Stimulated activated CD4-positive, alpha-beta T cell treated with anti-CD3 and anti-CD28 coated beads, Interleukin-2, amount 100 ng/mL, for 4 hours (primary cell): ENCODE measurements around the gene MUC20.
"Not testable (repeated sequence)": the region's sequence is repeated elsewhere in the genome, so short reads cannot be mapped to it uniquely, and the experiment has no call there.

Source experiments
- DNase-seq: peaks from one replicate; pipeline ENCODE4 v3.0.0-alpha.2; 2020; ENCODE audit warnings: low read depth

The MUC20 gene

GRCh38 chr3:195710126-195710905 lies 10.5 kb upstream of the MUC20 start:
- not testable (repeated sequence) for DNase-seq

DNA sequence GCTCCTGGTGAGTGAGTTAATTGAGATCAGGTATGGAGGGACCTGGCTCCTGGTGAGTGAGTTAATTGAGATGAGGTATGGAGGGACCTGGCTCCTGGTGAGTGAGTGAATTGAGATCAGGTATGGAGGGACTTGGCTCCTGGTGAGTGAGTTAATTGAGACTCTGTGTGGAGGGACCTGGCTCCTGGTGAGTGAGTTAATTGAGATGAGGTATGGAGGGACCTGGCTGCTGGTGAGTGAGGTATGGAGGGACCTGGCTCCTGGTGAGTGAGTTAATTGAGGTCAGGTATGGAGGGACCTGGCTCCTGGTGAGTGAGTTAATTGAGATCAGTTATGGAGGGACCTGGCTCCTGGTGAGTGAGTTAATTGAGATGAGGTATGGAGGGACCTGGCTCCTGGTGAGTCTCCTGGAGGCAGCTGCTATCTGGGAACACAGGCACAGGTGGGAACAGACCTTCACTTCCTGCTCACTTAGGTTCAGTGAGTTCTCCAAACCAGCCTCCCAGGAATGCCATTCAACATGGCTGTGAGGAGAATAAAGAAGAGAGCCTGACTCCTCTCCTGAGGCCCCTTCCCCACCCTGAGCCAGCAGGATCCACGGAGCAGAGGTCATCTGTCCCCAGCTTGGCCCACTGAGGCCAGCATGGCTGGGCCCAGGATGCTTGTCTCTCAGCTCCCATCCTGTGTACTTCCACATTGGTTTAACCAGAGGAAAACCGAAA lies 9.5 kb upstream of the MUC20 start:
- DNase-seq = not testable (repeated sequence)

- no peak for DNase-seq
These were observed 8.8 kb upstream of the MUC20 start for GRCh38 chr3:195711813-195712534.

GRCh38 chr3:195712535-195712910 lies 8.3 kb upstream of the MUC20 start:
- DNase-seq = not testable (repeated sequence)

- not testable (repeated sequence) for DNase-seq
These were observed 7.6 kb upstream of the MUC20 start for GRCh38 chr3:195713150-195713549.

- no peak for DNase-seq
These were observed 6.3 kb upstream of the MUC20 start for GRCh38 chr3:195714380-195715011.

DNA sequence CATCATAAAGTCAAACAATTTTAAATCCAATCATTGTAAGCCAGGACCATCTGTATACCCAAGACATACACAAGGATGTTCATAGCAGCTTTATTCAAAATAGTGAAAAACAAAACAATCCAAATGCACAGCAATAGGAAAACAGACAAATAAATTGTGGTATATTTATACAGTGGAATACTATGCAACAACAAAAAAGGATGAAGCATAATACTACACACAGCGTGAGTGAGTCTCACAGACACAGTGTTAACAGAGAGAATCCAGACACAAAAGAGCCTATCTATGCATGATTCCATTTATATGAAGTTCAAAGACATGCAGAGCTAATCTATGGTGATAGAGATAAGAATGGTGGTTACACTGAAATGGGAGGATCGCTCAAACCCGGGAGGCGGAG lies 5.6 kb upstream of the MUC20 start:
- no peak for DNase-seq

DNA sequence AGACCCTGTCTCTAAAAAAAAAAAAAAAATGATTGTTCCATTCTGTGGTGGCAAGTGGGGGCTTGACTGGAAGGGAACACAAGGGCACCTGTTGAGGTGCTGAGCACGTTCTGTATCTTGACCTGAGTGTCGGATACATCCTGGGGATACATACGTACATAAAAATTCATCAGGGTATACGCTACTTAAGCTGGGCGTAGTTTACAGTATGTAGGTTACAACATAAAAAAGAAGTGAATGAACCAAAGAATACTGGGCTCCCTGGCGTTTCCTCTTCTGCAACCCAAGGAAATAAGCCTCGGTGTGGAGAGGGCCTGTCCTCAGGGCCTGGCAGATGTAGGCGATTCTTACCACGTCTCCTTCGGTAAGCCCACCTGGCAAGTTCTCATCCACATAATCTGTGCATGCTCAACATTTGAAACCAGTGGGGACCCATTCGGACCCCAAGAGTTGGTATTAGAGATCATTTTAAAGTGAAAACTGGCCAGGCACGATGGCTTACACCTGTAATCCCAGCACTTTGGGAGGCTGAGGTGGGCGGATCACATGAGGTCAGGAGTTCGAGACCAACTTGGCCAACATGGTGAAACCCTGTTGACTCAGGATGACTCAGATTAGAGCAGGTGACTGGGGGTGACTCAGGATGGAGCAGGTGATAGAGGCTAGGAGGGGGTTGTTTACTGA lies 5.1 kb upstream of the MUC20 start:
- DNase-seq = peak; percentile 28

DNA sequence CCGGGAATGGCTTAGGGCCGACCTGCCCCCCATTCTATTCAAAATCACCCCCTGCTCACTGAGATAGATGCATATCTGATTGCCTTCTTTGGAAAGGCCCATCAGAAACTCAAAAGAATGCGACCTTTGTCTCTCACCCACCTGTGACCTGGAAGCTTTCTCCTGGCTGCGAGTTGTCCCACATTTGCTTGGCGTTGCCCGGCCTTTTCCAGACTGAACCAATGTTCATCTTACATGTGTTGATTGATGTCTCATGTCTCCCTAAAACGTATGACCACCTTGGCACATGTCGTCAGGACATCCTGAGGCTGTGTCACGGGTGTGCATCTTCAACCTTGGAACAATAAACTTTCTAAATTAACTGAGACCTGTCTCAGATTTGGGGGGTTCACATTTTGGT lies 3.4 kb upstream of the MUC20 start:
- DNase-seq = no peak

GRCh38 chr3:195717852-195718476 lies 2.8 kb upstream of the MUC20 start:
- no peak for DNase-seq

GRCh38 chr3:195718477-195718984 lies 2.2 kb upstream of the MUC20 start:
- DNase-seq = no peak

GRCh38 chr3:195719514-195720254 lies 1.1 kb upstream of the MUC20 start:
- not testable (repeated sequence) for DNase-seq

- not testable (repeated sequence) for DNase-seq
These were observed 1.6 kb downstream of the MUC20 start for GRCh38 chr3:195722139-195722995.

DNA sequence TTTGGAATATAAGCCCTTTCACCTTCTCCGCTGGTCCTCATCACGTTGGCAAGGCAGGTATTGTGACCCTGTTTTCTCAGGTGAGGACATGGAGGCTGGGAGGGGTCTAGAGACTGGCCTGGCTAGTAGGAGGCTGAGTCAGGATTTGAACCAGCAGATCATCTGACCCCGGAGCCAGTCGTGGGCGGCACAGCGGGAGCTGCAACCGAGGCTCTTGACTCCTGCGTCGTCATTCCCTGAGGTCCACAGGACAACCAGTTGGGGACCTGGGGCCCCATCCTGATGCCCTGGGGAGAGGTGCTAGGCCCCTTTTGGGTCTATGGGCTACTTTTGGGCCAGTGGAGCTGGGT lies 2.2 kb downstream of the MUC20 start:
- not testable (repeated sequence) for DNase-seq

GRCh38 chr3:195724363-195724762 lies 3.6 kb downstream of the MUC20 start:
- DNase-seq = not testable (repeated sequence)

- not testable (repeated sequence) for DNase-seq
These were observed 5.3 kb downstream of the MUC20 start for GRCh38 chr3:195725916-195726740.

DNA sequence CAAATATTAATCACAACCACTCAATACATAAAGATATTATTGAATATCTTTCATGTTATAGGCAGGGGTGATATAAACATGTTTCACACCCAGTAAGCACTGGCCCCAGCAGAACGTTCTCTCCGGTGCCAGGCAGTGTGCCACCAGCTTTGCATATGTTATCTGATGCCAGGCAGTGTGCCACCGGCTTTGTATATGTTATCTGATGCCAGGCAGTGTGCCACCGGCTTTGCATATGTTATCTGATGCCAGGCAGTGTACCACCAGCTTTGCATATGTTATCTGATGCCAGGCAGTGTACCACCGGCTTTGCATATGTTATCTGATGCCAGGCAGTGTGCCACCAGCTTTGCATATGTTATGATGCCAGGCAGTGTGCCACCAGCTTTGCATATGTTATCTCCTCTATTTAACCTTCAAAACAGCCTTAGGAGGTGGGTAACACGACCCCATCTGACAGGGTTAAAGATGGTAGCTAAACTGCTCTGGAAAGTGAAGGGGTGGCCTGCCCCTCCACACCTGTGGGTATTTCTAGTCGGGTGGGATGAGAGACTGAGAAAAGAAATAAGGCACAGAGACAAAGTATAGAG lies 6.9 kb downstream of the MUC20 start:
- no peak for DNase-seq

DNA sequence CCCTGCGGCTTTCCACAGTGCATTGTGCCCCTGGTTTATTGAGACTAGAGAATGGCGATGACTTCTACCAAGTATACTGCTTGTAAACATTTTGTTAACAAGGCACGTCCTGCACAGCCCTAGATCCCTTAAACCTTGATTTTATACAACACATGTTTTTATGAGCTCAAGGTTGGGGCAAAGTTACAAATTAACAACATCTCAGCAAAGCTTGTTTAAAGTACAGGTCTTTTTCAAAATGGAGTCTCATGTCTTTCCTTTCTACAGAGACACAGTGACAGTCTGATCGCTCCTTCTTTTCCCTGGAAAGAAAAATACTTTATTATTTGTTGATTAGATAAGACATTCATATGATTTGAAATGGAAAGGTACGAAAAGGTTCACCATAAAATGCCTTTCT lies 8.0 kb downstream of the MUC20 start:
- not testable (repeated sequence) for DNase-seq
